Cardiac muscle cell (in vitro differentiated cells and primary cell): ENCODE measurements around the gene EDIL3. TPM values are rescaled to one million over a fixed set of nuclear protein-coding genes. Genes with fewer than 3 reads are reported as not detected.

Experiments used
- DNase-seq, 2 donors: peaks; one replicate each; pipeline versions ENCODE4 v3.0.0 to v3.0.0-alpha.2; 2010 to 2017; ENCODE audit warnings: low read depth in 1 of 2, low spot score in 1 of 2
- H3K27ac ChIP-seq: fragments of 200-600 bp; sonication (generic); 2 replicates; pipeline ENCODE4 v1.5.1; 2016
- H3K27me3 ChIP-seq: fragments of 200-600 bp; sonication (generic); 2 replicates; pipeline ENCODE4 v1.6.0; 2016; ENCODE audit warnings: control low read depth
- H3K36me3 ChIP-seq: fragments of 200-600 bp; sonication (generic); 2 replicates; pipeline ENCODE4 v1.5.1; 2016; ENCODE audit warnings: control low read depth
- H3K4me1 ChIP-seq: fragments of 200-600 bp; sonication (generic); 2 replicates; pipeline ENCODE4 v1.8.1; 2017; ENCODE audit warnings: low read depth, mild to moderate bottlenecking, mixed run types
- H3K4me3 ChIP-seq: fragments of 200-600 bp; sonication (generic); 2 replicates; pipeline ENCODE4 v1.5.1; 2016; ENCODE audit warnings: mild to moderate bottlenecking
- H3K9me3 ChIP-seq: fragments of 200-600 bp; sonication (generic); 2 replicates; pipeline ENCODE4 v1.5.1; 2017; ENCODE audit warnings: low read depth, mild to moderate bottlenecking, control low read depth
- CTCF ChIP-seq: IDR thresholded peaks from 2 replicates; pipeline ENCODE4 v1.5.1; 2012; ENCODE audit warnings: low read depth, mild to moderate bottlenecking, low read length
- polyA plus RNA-seq: library from polyadenylated mRNA; unstranded; fragments of >200 nt; fragmentation: Nextera tagmentation; extraction: Ambion mirVana; gene quantifications from 2 replicates; pipeline ENCODE4 v1.2.1, GENCODE V29; 2016
- total RNA-seq: library from RNA; depleted of rRNA; stranded (reverse); fragments of >200 nt; gene quantifications from 2 replicates; pipeline ENCODE4 v1.2.3, GENCODE V29; 2016

Gene EDIL3
- total and polyA plus RNA-seq, 2 experiments from 2014 or later, result 7.2 to 7.7 TPM

GRCh38 chr5:84419742-84420141 is 35.1 kb upstream of the EDIL3 start:
- Histone ChIP-seq H3K4me3 (no peak overlapping the region), H3K27me3 (no peaks in the 10 kb centered on the region), H3K9me3 (no peaks in the 10 kb centered on the region), H3K27ac (no peak overlapping the region), H3K4me1 (no peaks in the 10 kb centered on the region), H3K36me3 (no peaks in the 10 kb centered on the region)
- no peak for TF ChIP-seq CTCF
- no peak for DNase-seq

GRCh38 chr5:84411832-84412605 is 27.3 kb upstream of the EDIL3 start:
- Histone ChIP-seq H3K27ac (no peak overlapping the region), H3K36me3 (no peaks in the 10 kb centered on the region), H3K4me1 (no peaks in the 10 kb centered on the region), H3K27me3 (no peaks in the 10 kb centered on the region), H3K9me3 (no peaks in the 10 kb centered on the region), H3K4me3 (no peak overlapping the region)
- DNase-seq, result no peak
- TF ChIP-seq CTCF, result no peak

GRCh38 chr5:84406111-84406510 is 21.4 kb upstream of the EDIL3 start:
- H3K4me1 ChIP-seq, result no peaks in the 10 kb centered on the region
- no peak overlapping the region for H3K27ac ChIP-seq
- H3K27me3 ChIP-seq, result no peaks in the 10 kb centered on the region
- TF ChIP-seq CTCF, result no peak
- no peaks in the 10 kb centered on the region for H3K36me3 ChIP-seq
- H3K9me3 ChIP-seq, result no peaks in the 10 kb centered on the region
- H3K4me3 ChIP-seq, result no peak overlapping the region
- no peak for DNase-seq

GRCh38 chr5:84403773-84404172 is 19.1 kb upstream of the EDIL3 start:
- H3K9me3 ChIP-seq, result no peaks in the 10 kb centered on the region
- no peaks in the 10 kb centered on the region for H3K4me1 ChIP-seq
- no peaks in the 10 kb centered on the region for H3K36me3 ChIP-seq
- H3K4me3 ChIP-seq, result no peak overlapping the region
- TF ChIP-seq CTCF, result no peak
- peak in 1 of 2 donors; percentile 74 for DNase-seq
- H3K27ac ChIP-seq, result no peak overlapping the region
- no peaks in the 10 kb centered on the region for H3K27me3 ChIP-seq

GRCh38 chr5:84397385-84397784 is 12.7 kb upstream of the EDIL3 start:
- DNase-seq, result no peak
- Histone ChIP-seq H3K4me3 (no peak overlapping the region), H3K27ac (no peak overlapping the region), H3K36me3 (no peaks in the 10 kb centered on the region), H3K4me1 (no peaks in the 10 kb centered on the region), H3K9me3 (no peaks in the 10 kb centered on the region), H3K27me3 (no peaks in the 10 kb centered on the region)
- TF ChIP-seq CTCF, result no peak
